OCI-LY7 (cell line): ENCODE data around the gene VTI1A.
"Not testable (repeated sequence)": the region's sequence is repeated elsewhere in the genome, so short reads cannot be mapped to it uniquely, and the experiment has no call there.

Experiments
- EZH2phosphoT487 ChIP-seq: fragments of 200-600 bp; sonication (generic); IDR thresholded peaks from 2 replicates; pipeline ENCODE4 v1.6.1; 2018; ENCODE audit warnings: low read depth, borderline replicate concordance, mild to moderate bottlenecking, mixed run types, antibody characterized with exemption, low read length, moderate library complexity, mixed read lengths
- TF ChIP-seq, protein P1 (sequence below): fragments of 200-600 bp; sonication (generic); conservative IDR thresholded peaks from 2 replicates; pipeline ENCODE4 v1.5.1; 2014; ENCODE audit warnings: mild to moderate bottlenecking, antibody characterized with exemption, low read length, moderate library complexity, mixed read lengths

GRCh38 chr10:112499985-112500384, 53.0 kb downstream of the VTI1A start:
- TF ChIP-seq, protein P1, sequence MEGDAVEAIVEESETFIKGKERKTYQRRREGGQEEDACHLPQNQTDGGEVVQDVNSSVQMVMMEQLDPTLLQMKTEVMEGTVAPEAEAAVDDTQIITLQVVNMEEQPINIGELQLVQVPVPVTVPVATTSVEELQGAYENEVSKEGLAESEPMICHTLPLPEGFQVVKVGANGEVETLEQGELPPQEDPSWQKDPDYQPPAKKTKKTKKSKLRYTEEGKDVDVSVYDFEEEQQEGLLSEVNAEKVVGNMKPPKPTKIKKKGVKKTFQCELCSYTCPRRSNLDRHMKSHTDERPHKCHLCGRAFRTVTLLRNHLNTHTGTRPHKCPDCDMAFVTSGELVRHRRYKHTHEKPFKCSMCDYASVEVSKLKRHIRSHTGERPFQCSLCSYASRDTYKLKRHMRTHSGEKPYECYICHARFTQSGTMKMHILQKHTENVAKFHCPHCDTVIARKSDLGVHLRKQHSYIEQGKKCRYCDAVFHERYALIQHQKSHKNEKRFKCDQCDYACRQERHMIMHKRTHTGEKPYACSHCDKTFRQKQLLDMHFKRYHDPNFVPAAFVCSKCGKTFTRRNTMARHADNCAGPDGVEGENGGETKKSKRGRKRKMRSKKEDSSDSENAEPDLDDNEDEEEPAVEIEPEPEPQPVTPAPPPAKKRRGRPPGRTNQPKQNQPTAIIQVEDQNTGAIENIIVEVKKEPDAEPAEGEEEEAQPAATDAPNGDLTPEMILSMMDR: not testable (repeated sequence)
- TF ChIP-seq EZH2phosphoT487: not testable (repeated sequence)
